GM18511 (cell line): ENCODE data around the gene PTPRD.
"Not testable (repeated sequence)": the region's sequence is repeated elsewhere in the genome, so short reads cannot be mapped to it uniquely, and the experiment has no call there.

Source experiments
- ATAC-seq: cut with Tn5 transposase; IDR thresholded peaks from one replicate; pipeline ENCODE4 v1.9.1; 2021; ENCODE audit warnings: mild to moderate bottlenecking, moderate library complexity; ENCODE audit not compliant: unreplicated experiment

The PTPRD gene

GRCh38 chr9:9536523-9536922 lies 1076.3 kb downstream of the PTPRD start:
- ATAC-seq, result no peak

- no peak for ATAC-seq
These were observed 1089.2 kb downstream of the PTPRD start for GRCh38 chr9:9523476-9524139.

- no peak for ATAC-seq
These were observed 1090.4 kb downstream of the PTPRD start for GRCh38 chr9:9522406-9522805.

GRCh38 chr9:9521033-9521779 lies 1091.6 kb downstream of the PTPRD start:
- ATAC-seq, result no peak

- no peak for ATAC-seq
These were observed 1107.9 kb downstream of the PTPRD start for GRCh38 chr9:9504869-9505268.

GRCh38 chr9:9499546-9499945 lies 1113.3 kb downstream of the PTPRD start:
- no peak for ATAC-seq

GRCh38 chr9:9498846-9499245 lies 1114.0 kb downstream of the PTPRD start:
- ATAC-seq, result no peak

GRCh38 chr9:9498128-9498527 lies 1114.7 kb downstream of the PTPRD start:
- ATAC-seq, result no peak

GRCh38 chr9:9494336-9494735 lies 1118.5 kb downstream of the PTPRD start:
- no peak for ATAC-seq

- no peak for ATAC-seq
These were observed 1120.3 kb downstream of the PTPRD start for GRCh38 chr9:9492506-9492905.

- ATAC-seq, result no peak
These were observed 1123.6 kb downstream of the PTPRD start for GRCh38 chr9:9489183-9489582.

- no peak for ATAC-seq
These were observed 1129.6 kb downstream of the PTPRD start for GRCh38 chr9:9483175-9483574.

GRCh38 chr9:9478741-9479140 lies 1134.1 kb downstream of the PTPRD start:
- ATAC-seq, result no peak

- ATAC-seq, result no peak
These were observed 1143.5 kb downstream of the PTPRD start for GRCh38 chr9:9469271-9469670.

GRCh38 chr9:9441874-9442273 lies 1170.9 kb downstream of the PTPRD start:
- not testable (repeated sequence) for ATAC-seq

- ATAC-seq, result no peak
These were observed 1175.2 kb downstream of the PTPRD start for GRCh38 chr9:9437641-9438040.

GRCh38 chr9:9426454-9426853 lies 1186.3 kb downstream of the PTPRD start:
- not testable (repeated sequence) for ATAC-seq

GRCh38 chr9:9412241-9412640 lies 1200.6 kb downstream of the PTPRD start:
- no peak for ATAC-seq

- no peak for ATAC-seq
These were observed 1202.1 kb downstream of the PTPRD start for GRCh38 chr9:9410736-9411135.

GRCh38 chr9:9399982-9400381 lies 1212.8 kb downstream of the PTPRD start:
- no peak for ATAC-seq

GRCh38 chr9:9396518-9396917 lies 1216.3 kb downstream of the PTPRD start:
- ATAC-seq, result no peak

GRCh38 chr9:9395539-9395938 lies 1217.3 kb downstream of the PTPRD start:
- no peak for ATAC-seq

- ATAC-seq, result no peak
These were observed 1220.0 kb downstream of the PTPRD start for GRCh38 chr9:9392755-9393154.
